Measurements from ENCODE around the gene ACSBG1.

Gene ACSBG1

GRCh38 chr15:78201281-78202190 is 32.8 kb downstream of the ACSBG1 start:
- no peak for DNase-seq

- DNase-seq: no peak
These were observed 34.0 kb downstream of the ACSBG1 start for GRCh38 chr15:78200276-78200930.

- DNase-seq: no peak
These were observed 36.7 kb downstream of the ACSBG1 start for GRCh38 chr15:78197632-78198031.

- peak; percentile 42 for DNase-seq
These were observed 38.6 kb downstream of the ACSBG1 start for GRCh38 chr15:78195735-78196201.

- no peak for DNase-seq
These were observed 39.8 kb downstream of the ACSBG1 start for GRCh38 chr15:78194568-78194925.

- DNase-seq: no peak
These were observed 40.4 kb downstream of the ACSBG1 start for GRCh38 chr15:78193731-78194567.

GRCh38 chr15:78192826-78193594 is 41.4 kb downstream of the ACSBG1 start:
- DNase-seq: no peak

GRCh38 chr15:78182821-78183220 is 51.5 kb downstream of the ACSBG1 start:
- no peak for DNase-seq

GRCh38 chr15:78182336-78182700 is 52.0 kb downstream of the ACSBG1 start:
- no peak for DNase-seq

GRCh38 chr15:78179906-78180305 is 54.5 kb downstream of the ACSBG1 start:
- no peak for DNase-seq

- DNase-seq: no peak
These were observed 55.0 kb downstream of the ACSBG1 start for GRCh38 chr15:78179286-78179840.

- DNase-seq: no peak
These were observed 56.3 kb downstream of the ACSBG1 start for GRCh38 chr15:78178064-78178463.

- peak; percentile 27 for DNase-seq
These were observed 56.9 kb downstream of the ACSBG1 start for GRCh38 chr15:78177447-78177873.

- no peak for DNase-seq
These were observed 59.0 kb downstream of the ACSBG1 start for GRCh38 chr15:78175330-78175729.

GRCh38 chr15:78174401-78174800 is 60.0 kb downstream of the ACSBG1 start:
- no peak for DNase-seq

GRCh38 chr15:78171864-78172472 is 62.4 kb downstream of the ACSBG1 start:
- DNase-seq: no peak

GRCh38 chr15:78170848-78171773 is 63.3 kb downstream of the ACSBG1 start:
- DNase-seq: no peak

GRCh38 chr15:78168608-78169007 is 65.8 kb downstream of the ACSBG1 start:
- no peak for DNase-seq

- DNase-seq: no peak
These were observed 67.0 kb downstream of the ACSBG1 start for GRCh38 chr15:78167227-78167888.

- DNase-seq: no peak
These were observed 70.4 kb downstream of the ACSBG1 start for GRCh38 chr15:78164010-78164409.
